ENCODE results near the gene RINL.

DNA sequence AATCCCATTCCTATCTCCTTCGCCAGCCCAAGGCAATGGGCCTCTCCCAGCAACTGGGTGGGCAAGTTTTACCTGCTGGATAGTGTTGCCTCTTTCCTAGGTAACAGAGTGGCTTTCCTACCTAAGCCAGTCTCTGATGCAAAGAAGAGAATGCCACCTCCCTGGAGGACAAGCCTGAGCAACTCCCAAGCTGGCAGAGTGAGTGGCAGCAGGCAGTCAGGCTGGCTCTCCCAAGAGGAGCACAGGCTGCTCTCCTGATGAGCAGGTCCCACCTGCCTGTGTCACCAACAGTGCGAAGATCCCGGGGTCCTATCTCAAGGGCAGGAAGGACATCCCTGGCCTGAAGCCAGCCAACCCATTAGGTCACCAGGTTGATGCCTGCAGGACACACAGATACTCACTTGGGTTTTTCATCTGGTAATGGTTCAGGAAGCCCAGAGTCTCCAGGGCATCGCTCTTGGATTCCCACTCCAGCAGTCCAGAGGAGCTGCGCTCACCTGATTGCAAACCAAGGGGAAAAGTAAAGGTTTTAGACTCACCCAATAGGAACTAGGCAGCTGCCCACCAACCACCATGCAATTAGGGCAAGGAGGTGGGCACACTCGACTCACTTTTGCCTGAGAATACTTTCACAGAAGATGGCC, 41.0 kb downstream of the RINL start:
- TF ChIP-seq POLR2A (IDR thresholded peaks at IDR 0.05; ENCODE audit: low read length) (no peak), GATA1 (IDR thresholded peaks at IDR 0.05; ENCODE audit: low read depth, low read length) (no peak)
